Esophagus muscularis mucosa (tissue), 4 donors: ENCODE data around the gene TMEM141. TPM values are rescaled to one million over a fixed set of nuclear protein-coding genes. Genes with fewer than 3 reads are reported as not detected.

Experiments used
- DNase-seq: peaks from one replicate; pipeline ENCODE4 v3.0.0-alpha.2; 2017; ENCODE audit errors: extremely low spot score
- H3K27ac ChIP-seq, 4 donors: fragments of 200-600 bp; sonication (generic); replicated peaks in 1 of 4; 1 replicate in 3 of 4; 2 replicates in 1 of 4; pipeline ENCODE4 v1.5.1; 2016 to 2019; ENCODE audit warnings: mild to moderate bottlenecking in 1 of 4
- H3K27me3 ChIP-seq, 4 donors: fragments of 200-600 bp; sonication (generic); one replicate each; pipeline versions ENCODE4 v1.5.1 to v1.6.0; 2016 to 2019
- H3K36me3 ChIP-seq, 4 donors: fragments of 200-600 bp; sonication (generic); one replicate each; pipeline ENCODE4 v1.5.1; 2016 to 2019
- H3K4me1 ChIP-seq, 4 donors: fragments of 200-600 bp; sonication (generic); one replicate each; pipeline ENCODE4 v1.5.1; 2016 to 2019
- H3K4me3 ChIP-seq, 4 donors: fragments of 200-600 bp; sonication (generic); 1 replicate in 2 of 4; 2 replicates in 2 of 4; pipeline ENCODE4 v1.5.1; 2016 to 2019; ENCODE audit warnings: mild to moderate bottlenecking in 4 of 4, moderate library complexity in 1 of 4
- H3K9me3 ChIP-seq, 4 donors: fragments of 200-600 bp; sonication (generic); 1 replicate in 3 of 4; 2 replicates in 1 of 4; pipeline ENCODE4 v1.5.1; 2016 to 2019
- EP300 ChIP-seq: sonication (generic); formaldehyde crosslinking; IDR thresholded peaks from one replicate; pipeline ENCODE4 v1.6.1; 2017; ENCODE audit warnings: antibody characterized with exemption
- POLR2A ChIP-seq: fragments of 450-650 bp; IDR thresholded peaks from one replicate; pipeline ENCODE4 v1.6.1; 2017; ENCODE audit warnings: antibody characterized with exemption, moderate library complexity, mild to moderate bottlenecking, low read depth
- POLR2AphosphoS5 ChIP-seq, 2 donors: sonication (generic); formaldehyde crosslinking; IDR thresholded peaks; one replicate each; pipeline ENCODE4 v1.6.1; 2017; ENCODE audit warnings: antibody characterized with exemption in 2 of 2
- WGBS: methylation state at CpG from one replicate; pipeline ENCODE4 v1.1.5; 2018; 5-methylcytosine and 5-hydroxymethylcytosine counted together
- intact Hi-C: fragments of 100-400 bp; cut with DNase I; formaldehyde crosslinking; loops from one replicate; pipeline ENCODE4 v1.15.1; 2023
- total RNA-seq, 4 donors: library from RNA; depleted of rRNA; stranded (reverse); fragments of >200 nt; gene quantifications; one replicate each; pipeline versions ENCODE4 v1.1.0 to v1.2.1, GENCODE V29; 2016
- TF ChIP-seq, protein P1 (sequence below), 3 experiments: fragments of 200-600 bp in 2 of 3; fragments of 450-650 bp in 1 of 3; sonication (generic) in 2 of 3; IDR thresholded peaks; one replicate each; pipeline ENCODE4 v1.5.1; 2017 to 2019; ENCODE audit warnings: antibody characterized with exemption in 3 of 3, mild to moderate bottlenecking in 2 of 3, moderate library complexity in 1 of 3

Gene TMEM141
- total RNA-seq, 4 donors from 2014 or later: 27.9 to 48.7 (median 31.5) TPM

DNA sequence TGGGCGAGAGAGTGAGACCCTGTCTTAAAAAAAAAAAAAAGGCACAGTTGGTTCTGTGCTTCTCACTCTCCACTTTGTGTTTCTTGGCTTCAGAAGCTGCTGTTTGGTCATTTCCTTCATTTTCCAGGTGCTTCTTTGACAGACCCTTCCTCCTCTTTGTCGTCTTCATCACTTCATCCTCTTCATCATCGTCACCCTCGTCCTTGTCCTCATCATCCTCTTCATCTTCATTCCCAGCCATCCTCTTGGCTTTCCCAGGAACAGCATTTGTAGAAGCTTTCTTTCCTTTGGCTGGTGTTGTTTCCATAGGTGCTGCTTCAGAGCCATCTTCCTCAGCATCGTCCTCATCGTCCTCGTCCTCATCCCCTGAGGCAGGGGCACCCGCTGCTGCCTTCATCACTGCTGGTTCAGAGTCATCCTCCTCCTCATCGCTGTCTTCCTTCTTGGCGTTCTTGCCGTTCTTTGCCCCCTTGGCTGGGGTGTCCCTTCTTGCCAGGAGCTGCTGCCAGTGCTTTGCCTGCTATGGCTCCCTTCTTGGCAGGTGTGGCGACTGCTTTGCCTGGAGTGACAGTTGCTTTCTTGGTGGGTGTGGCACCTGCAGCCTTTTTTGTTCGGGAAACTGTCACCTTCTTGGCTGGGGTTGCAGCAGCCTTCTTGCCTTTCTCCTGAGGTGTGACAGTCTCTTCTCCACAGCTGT lies 23.7 kb downstream of the TMEM141 start:
- H3K27ac ChIP-seq: no peak overlapping the region
- no peaks in the 10 kb centered on the region for H3K27me3 ChIP-seq
- H3K4me3 ChIP-seq: no peak overlapping the region
- peaks cover 0 to 36% (median 27%) of the 10 kb centered on the region in 4 donors for H3K36me3 ChIP-seq
- H3K9me3 ChIP-seq: no peaks in the 10 kb centered on the region
- no peak for DNase-seq
- H3K4me1 ChIP-seq: peaks cover 5 to 19% (median 14%) of the 10 kb centered on the region in 4 donors
- no peak for TF ChIP-seq POLR2AphosphoS5 (IDR thresholded peaks at IDR 0.05)
- TF ChIP-seq, protein P1, sequence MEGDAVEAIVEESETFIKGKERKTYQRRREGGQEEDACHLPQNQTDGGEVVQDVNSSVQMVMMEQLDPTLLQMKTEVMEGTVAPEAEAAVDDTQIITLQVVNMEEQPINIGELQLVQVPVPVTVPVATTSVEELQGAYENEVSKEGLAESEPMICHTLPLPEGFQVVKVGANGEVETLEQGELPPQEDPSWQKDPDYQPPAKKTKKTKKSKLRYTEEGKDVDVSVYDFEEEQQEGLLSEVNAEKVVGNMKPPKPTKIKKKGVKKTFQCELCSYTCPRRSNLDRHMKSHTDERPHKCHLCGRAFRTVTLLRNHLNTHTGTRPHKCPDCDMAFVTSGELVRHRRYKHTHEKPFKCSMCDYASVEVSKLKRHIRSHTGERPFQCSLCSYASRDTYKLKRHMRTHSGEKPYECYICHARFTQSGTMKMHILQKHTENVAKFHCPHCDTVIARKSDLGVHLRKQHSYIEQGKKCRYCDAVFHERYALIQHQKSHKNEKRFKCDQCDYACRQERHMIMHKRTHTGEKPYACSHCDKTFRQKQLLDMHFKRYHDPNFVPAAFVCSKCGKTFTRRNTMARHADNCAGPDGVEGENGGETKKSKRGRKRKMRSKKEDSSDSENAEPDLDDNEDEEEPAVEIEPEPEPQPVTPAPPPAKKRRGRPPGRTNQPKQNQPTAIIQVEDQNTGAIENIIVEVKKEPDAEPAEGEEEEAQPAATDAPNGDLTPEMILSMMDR (IDR thresholded peaks at IDR 0.05): no peak
- WGBS: 90% methylated on average over 13 of the region's 13 CpGs
- intact Hi-C loops: no loop called here

DNA sequence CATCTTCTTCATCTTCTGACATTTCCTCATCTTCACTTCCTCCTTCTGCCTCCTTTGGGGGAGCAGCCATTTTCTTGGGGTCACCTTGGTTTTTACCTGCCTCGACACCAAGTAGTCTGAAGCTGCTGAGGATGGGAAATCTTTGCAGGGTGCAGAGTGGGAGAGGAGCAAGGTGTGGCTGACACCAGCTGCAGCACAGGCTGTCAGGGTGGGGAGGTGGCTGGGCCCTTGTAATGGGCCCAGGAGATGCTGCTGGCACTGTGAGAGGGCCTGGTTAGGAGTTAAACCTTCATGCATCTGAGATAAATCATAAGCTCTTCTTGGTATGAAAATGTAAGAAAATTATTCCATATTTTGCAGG lies 24.3 kb downstream of the TMEM141 start:
- H3K27ac ChIP-seq: no peak overlapping the region
- H3K36me3 ChIP-seq: peaks cover 0 to 36% (median 27%) of the 10 kb centered on the region in 4 donors
- no peak for DNase-seq
- intact Hi-C loops: no loop called here
- H3K4me3 ChIP-seq: no peak overlapping the region
- WGBS: 9% methylated on average over 1 of the region's 1 CpG
- TF ChIP-seq EP300: no peak
- no peak for TF ChIP-seq POLR2AphosphoS5 (IDR thresholded peaks at IDR 0.05)
- TF ChIP-seq, protein P1 (IDR thresholded peaks at IDR 0.05): no peak
- no peak for TF ChIP-seq POLR2A
- peaks cover 0 to 13% (median 9%) of the 10 kb centered on the region in 4 donors for H3K4me1 ChIP-seq
- no peaks in the 10 kb centered on the region for H3K27me3 ChIP-seq
- no peaks in the 10 kb centered on the region for H3K9me3 ChIP-seq

DNA sequence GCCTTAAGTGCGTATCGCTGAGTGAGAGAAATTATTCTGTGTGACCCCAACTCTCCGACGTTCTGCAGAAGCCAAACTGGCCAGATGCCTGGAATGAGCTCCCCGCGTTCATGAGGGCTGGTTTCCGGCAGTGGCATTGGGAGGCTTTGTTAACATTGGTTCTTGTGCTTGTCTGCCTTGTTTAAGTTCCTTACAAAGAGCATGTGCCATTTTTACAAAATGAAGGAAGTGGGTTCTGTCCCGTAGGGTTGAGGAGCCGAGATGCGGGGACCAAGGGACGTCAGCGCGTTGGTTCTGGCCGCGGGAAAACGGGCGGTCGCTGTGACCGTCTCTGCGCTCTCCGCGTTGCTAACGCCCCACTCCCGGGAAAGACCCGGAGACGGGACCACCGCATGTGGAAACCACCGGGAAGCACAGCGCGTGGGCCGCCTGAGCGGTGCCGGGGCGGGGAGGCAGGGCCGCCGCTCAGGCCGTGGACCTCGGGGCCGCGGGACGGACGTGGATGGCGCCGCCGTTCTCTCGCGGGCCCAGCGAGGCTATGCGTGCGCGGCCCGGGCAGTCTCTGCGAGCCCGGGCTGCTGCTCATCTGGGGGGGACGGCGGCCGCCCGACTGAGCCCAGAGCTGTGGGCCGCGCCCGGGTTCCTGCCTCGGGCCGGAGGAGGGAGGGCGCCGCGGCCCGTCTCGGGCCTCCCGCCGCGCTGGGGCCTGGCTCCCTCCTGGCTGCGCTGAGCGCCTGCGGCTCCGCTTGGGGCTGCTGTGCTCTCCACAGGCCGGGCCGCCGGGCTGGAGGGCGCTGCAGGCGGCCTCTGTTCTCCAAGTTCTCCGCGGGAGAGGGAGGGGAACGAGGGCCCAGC lies 30.1 kb downstream of the TMEM141 start:
- TF ChIP-seq POLR2AphosphoS5 (IDR thresholded peaks at IDR 0.05): no peak
- TF ChIP-seq, protein P1 (IDR thresholded peaks at IDR 0.05): no peak
- no peak for TF ChIP-seq EP300
- no peak for TF ChIP-seq POLR2A
- Histone ChIP-seq H3K4me3 (peak overlapping the region; percentile 48 to 56 (median 51)), H3K4me1 (peaks cover 10 to 20% (median 18%) of the 10 kb centered on the region in 4 donors), H3K36me3 (peaks cover 25 to 37% (median 36%) of the 10 kb centered on the region in 4 donors), H3K9me3 (no peaks in the 10 kb centered on the region), H3K27ac (peak overlapping the region in 2 of 4 donors; percentile 39 to 53), H3K27me3 (no peaks in the 10 kb centered on the region)
- no peak for DNase-seq
- intact Hi-C loops: no loop called here
- 42% methylated on average over 21 of the region's 83 CpGs for WGBS

DNA sequence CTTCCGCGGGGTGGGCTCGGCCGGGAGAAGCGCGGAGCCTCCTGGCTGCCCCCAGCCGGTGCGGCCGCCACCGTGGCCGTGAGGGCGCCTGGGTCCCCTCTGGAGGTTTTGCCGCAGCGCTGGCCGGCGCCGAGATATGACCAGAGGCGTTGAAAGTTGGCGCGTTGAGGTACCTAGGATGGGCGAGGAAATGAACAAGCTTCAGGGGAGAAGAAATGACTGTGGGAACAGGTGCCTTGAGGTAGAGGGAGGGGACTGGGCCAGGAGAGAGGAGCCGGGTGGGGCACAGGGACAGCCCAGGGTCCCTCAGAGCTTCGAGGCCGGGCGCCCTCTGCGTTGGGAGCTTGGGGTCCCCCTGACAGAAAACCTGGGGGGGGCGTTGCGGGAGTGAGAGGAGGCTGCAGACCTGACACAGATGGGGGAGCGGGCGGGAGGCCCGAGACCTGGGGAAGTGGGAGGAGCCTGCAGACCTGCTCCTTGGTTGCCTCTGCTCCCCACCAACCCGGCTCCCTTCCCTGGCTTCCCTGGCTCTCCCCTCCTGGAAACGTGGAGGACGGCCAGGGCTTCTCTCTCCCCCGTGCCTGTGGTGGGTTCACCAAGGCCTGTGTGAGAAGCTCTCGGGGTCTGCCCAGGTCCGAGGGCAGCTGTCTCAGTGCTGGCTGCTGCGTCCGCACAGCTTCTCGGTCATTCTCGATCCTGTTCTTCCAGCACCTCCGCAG lies 30.8 kb downstream of the TMEM141 start:
- peak overlapping the region; percentile 48 to 56 (median 51) for H3K4me3 ChIP-seq
- H3K27me3 ChIP-seq: no peaks in the 10 kb centered on the region
- peaks cover 25 to 44% (median 44%) of the 10 kb centered on the region in 4 donors for H3K36me3 ChIP-seq
- peak overlapping the region in 2 of 4 donors; percentile 39 to 53 for H3K27ac ChIP-seq
- 84% methylated on average over 32 of the region's 42 CpGs for WGBS
- peaks cover 10 to 20% (median 18%) of the 10 kb centered on the region in 4 donors for H3K4me1 ChIP-seq
- TF ChIP-seq EP300 (no peak), POLR2A (no peak), POLR2AphosphoS5 (IDR thresholded peaks at IDR 0.05) (no peak)
- TF ChIP-seq, protein P1 (IDR thresholded peaks at IDR 0.05): no peak
- DNase-seq: no peak
- intact Hi-C loops: no loop called here
- no peaks in the 10 kb centered on the region for H3K9me3 ChIP-seq
